H9 (cell line): ENCODE data around the gene EPS8L3. TPM values are rescaled to one million over a fixed set of nuclear protein-coding genes. Genes with fewer than 3 reads are reported as not detected.

Experiments used
- DNase-seq: peaks from one replicate; pipeline ENCODE4 v3.0.0-alpha.2; 2017
- H2AFZ ChIP-seq: one replicate; pipeline ENCODE4 v1.6.1; 2013; ENCODE audit warnings: mild to moderate bottlenecking, low read length, control low read depth, moderate library complexity
- H2AK5ac ChIP-seq: 2 replicates; pipeline ENCODE4 v1.6.1; 2013; ENCODE audit warnings: low read length, control low read depth, mixed read lengths; ENCODE audit not compliant: insufficient read length
- H2BK120ac ChIP-seq: one replicate; pipeline ENCODE4 v1.6.1; 2013; ENCODE audit warnings: low read depth, mild to moderate bottlenecking, low read length, control low read depth, inconsistent platforms; ENCODE audit not compliant: poor library complexity, severe bottlenecking
- H2BK12ac ChIP-seq: 2 replicates; pipeline ENCODE4 v1.6.1; 2013; ENCODE audit warnings: low read length, control low read depth, mixed read lengths, low read depth; ENCODE audit not compliant: insufficient read length
- H2BK15ac ChIP-seq: 2 replicates; pipeline ENCODE4 v1.6.1; 2013; ENCODE audit warnings: low read depth, low read length, control low read depth
- H2BK20ac ChIP-seq: one replicate; pipeline ENCODE4 v1.6.1; 2013; ENCODE audit warnings: low read depth, mild to moderate bottlenecking, low read length, control low read depth, inconsistent platforms; ENCODE audit not compliant: poor library complexity, severe bottlenecking
- H2BK5ac ChIP-seq: 2 replicates; pipeline ENCODE4 v1.6.1; 2013; ENCODE audit warnings: low read length, control low read depth, mixed read lengths; ENCODE audit not compliant: insufficient read length
- H3K14ac ChIP-seq: 2 replicates; pipeline ENCODE4 v1.6.1; 2013; ENCODE audit warnings: low read length, control low read depth; ENCODE audit not compliant: insufficient read depth
- H3K18ac ChIP-seq: 2 replicates; pipeline ENCODE4 v1.6.1; 2013; ENCODE audit warnings: low read depth, mild to moderate bottlenecking, mixed read lengths, low read length, control low read depth; ENCODE audit not compliant: insufficient read length
- H3K23ac ChIP-seq: 2 replicates; pipeline ENCODE4 v1.6.1; 2013; ENCODE audit warnings: low read length, control low read depth, mixed read lengths, low read depth; ENCODE audit not compliant: insufficient read length
- H3K23me2 ChIP-seq: 2 replicates; pipeline ENCODE4 v1.6.1; 2013; ENCODE audit warnings: low read depth, mild to moderate bottlenecking, mixed read lengths, low read length, control low read depth; ENCODE audit not compliant: insufficient read length, poor library complexity, severe bottlenecking
- H3K27ac ChIP-seq: 2 replicates; pipeline ENCODE4 v1.5.1; 2013; ENCODE audit warnings: low read length, control low read depth, mixed read lengths, low read depth; ENCODE audit not compliant: insufficient read length
- H3K27me3 ChIP-seq: 2 replicates; pipeline ENCODE4 v1.6.1; 2013; ENCODE audit warnings: low read length, control low read depth, inconsistent platforms; ENCODE audit not compliant: insufficient read depth
- H3K4ac ChIP-seq: 2 replicates; pipeline ENCODE4 v1.6.1; 2013; ENCODE audit warnings: low read depth, mild to moderate bottlenecking, control low read depth, inconsistent platforms, low read length, moderate library complexity
- H3K4me1 ChIP-seq: 2 replicates; pipeline ENCODE4 v1.6.1; 2013; ENCODE audit warnings: low read length, control low read depth, inconsistent platforms; ENCODE audit not compliant: insufficient read depth
- H3K4me2 ChIP-seq: 2 replicates; pipeline ENCODE4 v1.6.1; 2013; ENCODE audit warnings: low read length, control low read depth, mixed read lengths; ENCODE audit not compliant: insufficient read length, insufficient read depth
- H3K56ac ChIP-seq: 2 replicates; pipeline ENCODE4 v1.6.1; 2013; ENCODE audit warnings: low read depth, mild to moderate bottlenecking, mixed read lengths, low read length, control low read depth; ENCODE audit not compliant: insufficient read length
- H3K79me1 ChIP-seq: 2 replicates; pipeline ENCODE4 v1.6.1; 2013; ENCODE audit warnings: low read depth, mild to moderate bottlenecking, moderate library complexity, low read length, control low read depth, inconsistent platforms; ENCODE audit not compliant: insufficient read depth, poor library complexity, severe bottlenecking
- H3K79me2 ChIP-seq: 2 replicates; pipeline ENCODE4 v1.6.1; 2013; ENCODE audit warnings: low read length, control low read depth, inconsistent platforms; ENCODE audit not compliant: insufficient read depth
- H3K9ac ChIP-seq: 2 replicates; pipeline ENCODE4 v1.6.1; 2013; ENCODE audit warnings: low read length, control low read depth, mixed read lengths; ENCODE audit not compliant: insufficient read length; ENCODE audit errors: extremely low read depth
- H3K9me3 ChIP-seq: one replicate; pipeline ENCODE4 v1.6.1; 2013; ENCODE audit warnings: low read depth, low read length, inconsistent platforms; ENCODE audit not compliant: control insufficient read depth
- H3T11ph ChIP-seq: one replicate; pipeline ENCODE4 v1.6.1; 2013; ENCODE audit warnings: mild to moderate bottlenecking, low read length, control low read depth, inconsistent platforms
- H4K20me1 ChIP-seq: one replicate; pipeline ENCODE4 v1.6.1; 2013; ENCODE audit not compliant: control insufficient read depth, insufficient read length, insufficient read depth
- H4K5ac ChIP-seq: 2 replicates; pipeline ENCODE4 v1.6.1; 2013; ENCODE audit warnings: low read depth, mild to moderate bottlenecking, mixed read lengths, low read length, control low read depth; ENCODE audit not compliant: insufficient read length
- H4K8ac ChIP-seq: replicated peaks from 2 replicates; pipeline ENCODE4 v1.6.1; 2013; ENCODE audit warnings: low read length, control low read depth, mixed read lengths, low read depth; ENCODE audit not compliant: insufficient read length
- H4K91ac ChIP-seq: 2 replicates; pipeline ENCODE4 v1.6.1; 2013; ENCODE audit warnings: low read depth, mild to moderate bottlenecking, moderate library complexity, mixed read lengths, low read length, control low read depth; ENCODE audit not compliant: insufficient read length
- H3K27ac Mint-ChIP-seq, 3 experiments: 2 replicates in 2 of 3; 3 replicates in 1 of 3; pipeline ENCODE4 v1.8.0; 2020 to 2021; ENCODE audit warnings: mixed read lengths in 3 of 3, mild to moderate bottlenecking in 1 of 3, moderate library complexity in 1 of 3
- H3K27me3 Mint-ChIP-seq: 2 replicates; pipeline ENCODE4 v1.8.0; 2021; ENCODE audit warnings: low read depth, mild to moderate bottlenecking, moderate library complexity, mixed read lengths
- H3K36me3 Mint-ChIP-seq, 3 experiments: 2 replicates in 2 of 3; 3 replicates in 1 of 3; pipeline ENCODE4 v1.8.0; 2020 to 2021; ENCODE audit warnings: low read depth in 3 of 3, mixed read lengths in 3 of 3; ENCODE audit not compliant: insufficient read depth in 1 of 3
- H3K4me1 Mint-ChIP-seq, 2 experiments: 2 replicates each; pipeline ENCODE4 v1.8.0; 2020; ENCODE audit warnings: mixed read lengths in 2 of 2
- H3K4me3 Mint-ChIP-seq, 2 experiments: 2 replicates in 1 of 2; 3 replicates in 1 of 2; pipeline ENCODE4 v1.8.0; 2020 to 2021; ENCODE audit warnings: mild to moderate bottlenecking in 2 of 2, mixed read lengths in 2 of 2, moderate library complexity in 1 of 2
- H3K9me3 Mint-ChIP-seq, 2 experiments: 2 replicates in 1 of 2; 3 replicates in 1 of 2; pipeline ENCODE4 v1.8.0; 2020; ENCODE audit warnings: mild to moderate bottlenecking in 2 of 2, mixed read lengths in 2 of 2, moderate library complexity in 1 of 2
- CTCF ChIP-seq: fragments of 200-600 bp; sonication (generic); conservative IDR thresholded peaks from 3 replicates; pipeline ENCODE4 v1.8.0; 2021; ENCODE audit warnings: antibody characterized with exemption, mild to moderate bottlenecking
- WGBS: extraction: QIAGEN DNeasy Blood & Tissue Kit; methylation state at CpG from one replicate; pipeline ENCODE4 v1.1.7; 2013; ENCODE audit warnings: missing lambda C conversion rate, low lambda C conversion rate, mixed read lengths; ENCODE audit not compliant: insufficient read length; ENCODE audit errors: extremely low coverage; 5-methylcytosine and 5-hydroxymethylcytosine counted together
- total RNA-seq: library from RNA; stranded (reverse); gene quantifications from 2 replicates; pipeline ENCODE4 v1.2.1, GENCODE V29; 2021

EPS8L3 gene
- total RNA-seq, 1 experiment from 2014 or later, result not detected

- H2AFZ ChIP-seq, result no peak overlapping the region
- H3K14ac ChIP-seq, result no peak overlapping the region
- H3T11ph ChIP-seq, result no peak overlapping the region
- no peak overlapping the region for H3K56ac ChIP-seq
- Mint-ChIP-seq H3K4me3 (no peak overlapping the region), H3K4me1 (peaks cover 31 to 41% of the 10 kb centered on the region in 2 experiments), H3K27me3 (peaks cover 2% of the 10 kb centered on the region), H3K27ac (no peak overlapping the region), H3K9me3 (no peaks in the 10 kb centered on the region; a peak in 1 of 5 replicates), H3K36me3 (no peaks in the 10 kb centered on the region; a peak in 1 of 7 replicates)
- no peaks in the 10 kb centered on the region for H3K79me2 ChIP-seq
- H2BK20ac ChIP-seq, result no peak overlapping the region
- H3K79me1 ChIP-seq, result no peaks in the 10 kb centered on the region
- H3K4ac ChIP-seq, result no peak overlapping the region
- DNase-seq, result no peak
- H3K4me1 ChIP-seq, result peaks cover 4% of the 10 kb centered on the region; the same call in 1 of the 2 replicates
- TF ChIP-seq CTCF, result no peak
- no peak overlapping the region for H3K23ac ChIP-seq
- H2BK120ac ChIP-seq, result no peak overlapping the region
- H2AK5ac ChIP-seq, result no peak overlapping the region
- no CpG with 5 or more reads among the region's 6 CpGs for WGBS
- H4K20me1 ChIP-seq, result no peaks in the 10 kb centered on the region
- H4K8ac ChIP-seq, result no peak overlapping the region
- no peak overlapping the region for H3K9ac ChIP-seq
- H3K27me3 ChIP-seq, result no peaks in the 10 kb centered on the region
- no peak overlapping the region for H3K27ac ChIP-seq
- H3K18ac ChIP-seq, result no peak overlapping the region
- no peak overlapping the region for H2BK15ac ChIP-seq
- H3K4me2 ChIP-seq, result no peak overlapping the region
- no peaks in the 10 kb centered on the region for H3K9me3 ChIP-seq
- no peak overlapping the region for H4K5ac ChIP-seq
- no peaks in the 10 kb centered on the region for H3K23me2 ChIP-seq
- no peak overlapping the region for H4K91ac ChIP-seq
- H2BK12ac ChIP-seq, result no peak overlapping the region
- no peak overlapping the region for H2BK5ac ChIP-seq
Observed at GRCh38 chr1:109786531-109787021, 22.9 kb upstream of the EPS8L3 start.
